A549 treated with dexamethasone at 1 μM for 4 hours (cell line): ENCODE results near the gene SMIM41. TPM values are rescaled to one million over a fixed set of nuclear protein-coding genes. Genes with fewer than 3 reads are reported as not detected.

ENCODE experiments used
- total RNA-seq: library from RNA; stranded (reverse); fragments of 200-300 nt; extraction: Qiagen RNA extraction; gene quantifications from 5 replicates; pipeline ENCODE4 v1.2.3, GENCODE V29; 2022

SMIM41 gene
- total RNA-seq = not detected in 5 replicates

GRCh38 chr12:52079576-52080402, at the start of gene SMIM41:
SMIM41 (plus strand) TSS chr12:52079704; CDS start chr12:52079780, 76 bp downstream.

GRCh38 chr12:52050758-52051541, 28.6 kb upstream of the SMIM41 start, which contains the start of gene NR4A1:
NR4A1 (plus strand) TSS chr12:52051442; CDS start chr12:52054329, 2,887 bp downstream.

DNA sequence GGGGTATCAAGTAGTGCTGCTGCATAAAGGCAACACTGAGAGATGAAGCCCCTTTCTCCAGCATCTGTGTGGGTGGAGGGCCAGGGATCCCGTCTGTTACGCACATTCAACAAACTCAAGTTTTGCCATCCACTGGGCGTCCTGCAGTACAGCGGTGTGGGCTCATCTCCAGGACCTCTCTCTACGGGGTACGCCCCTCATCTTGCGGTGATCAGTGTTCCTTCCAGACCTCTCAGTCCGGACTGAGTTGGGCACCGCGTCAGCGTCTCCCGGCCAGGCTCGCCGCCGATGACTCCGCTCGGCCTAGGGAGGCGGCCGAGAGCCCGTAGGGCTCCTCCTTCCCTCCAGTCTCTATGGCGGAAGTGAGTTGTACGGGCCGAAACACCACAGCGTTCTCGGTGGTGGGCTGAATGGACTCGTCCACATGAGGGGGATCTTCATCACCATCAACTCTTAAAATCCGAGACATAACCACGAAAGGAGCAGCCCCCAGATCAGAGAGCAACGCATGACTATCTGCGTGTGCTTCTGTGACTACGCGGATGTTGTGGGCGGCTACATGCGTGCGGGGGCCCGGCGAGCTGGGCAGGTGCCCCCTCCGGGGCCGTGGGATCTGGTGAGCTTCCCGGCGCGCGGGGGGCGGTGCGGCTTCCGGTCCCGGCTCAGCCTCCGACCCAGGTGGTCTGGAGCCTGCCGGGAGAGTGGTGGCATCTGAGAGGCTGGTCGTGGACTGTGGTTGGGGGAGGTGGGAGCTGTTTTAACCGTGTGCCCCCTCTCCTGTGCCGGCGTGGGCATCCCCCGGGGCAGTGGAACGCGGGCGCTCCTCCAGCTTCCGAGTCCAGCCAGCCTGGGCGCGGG, 9.9 kb upstream of the SMIM41 start, which contains the start of gene ATG101:
TSS of gene ATG101 (plus strand) at position 652 of the 858 bp plus-strand sequence. CDS start 3,673 bp downstream, outside the sequence.

Other genes with a start within 250 kb of the SMIM41 start
- 0.15 to 0.31 TPM (median 0.21 TPM) in 5 replicates for gene FIGNL2, start 231.0 kb upstream of the SMIM41 start, total RNA-seq
- gene ANKRD33, start 191.6 kb upstream of the SMIM41 start, total RNA-seq = 0.08 TPM in 1 of 5 replicates, not detected in the others
- gene ACVRL1, start 172.2 kb upstream of the SMIM41 start, total RNA-seq = 0.07 to 0.18 TPM (median 0.11 TPM) in 5 replicates
- 14.6 to 19.2 TPM (median 18.2 TPM) in 5 replicates for gene ACVR1B, start 128.0 kb upstream of the SMIM41 start, total RNA-seq
- 0.67 to 1.4 TPM (median 0.88 TPM) in 5 replicates for gene TAMALIN, start 72.8 kb upstream of the SMIM41 start, total RNA-seq
- gene NR4A1, start 28.3 kb upstream of the SMIM41 start, total RNA-seq = 32.8 to 50.4 TPM (median 39.5 TPM) in 5 replicates
- 78.4 to 97.5 TPM (median 90.3 TPM) in 5 replicates for gene ATG101, start 9.7 kb upstream of the SMIM41 start, total RNA-seq
- gene KRT80, start 112.3 kb downstream of the SMIM41 start, total RNA-seq = 26.5 to 44.3 TPM (median 38.1 TPM) in 5 replicates
- 4,985 to 6,528 TPM (median 5,990 TPM) in 5 replicates for gene KRT7, start 153.5 kb downstream of the SMIM41 start, total RNA-seq
- gene KRT86, start 194.9 kb downstream of the SMIM41 start, total RNA-seq = 26.6 to 30.4 TPM (median 27.1 TPM) in 5 replicates
- gene KRT81, start 211.8 kb downstream of the SMIM41 start, total RNA-seq = 3,069 to 3,830 TPM (median 3,573 TPM) in 5 replicates
- gene KRT83, start 241.7 kb downstream of the SMIM41 start, total RNA-seq = 2.4 to 3.0 TPM (median 2.8 TPM) in 5 replicates